Activated CD4-positive, alpha-beta T cell treated with anti-CD3 and anti-CD28 coated beads, Interleukin-2, Interleukin-6, amounts not matched to agents 100 ng/mL and 50 ng/mL, durations not matched to agents 16 hours and 8 hours (primary cell): ENCODE data around the gene AADAT.
A peak's percentile ranks its signal among the peaks of the same experiment; 100 is the strongest.

Experiments used
- DNase-seq: peaks from one replicate; pipeline ENCODE4 v3.0.0-alpha.2; 2020

AADAT gene

GRCh38 chr4:170026253-170027021 is 63.3 kb downstream of the AADAT start, which contains the start of gene MFAP3L:
TSS of gene MFAP3L (minus strand) at chr4:170026395. CDS start at chr4:170005877, 20,518 bp downstream.
- DNase-seq: peak; percentile 83

- no peak for DNase-seq
Observed at GRCh38 chr4:170025523-170026252, 64.1 kb downstream of the AADAT start.

- no peak for DNase-seq
Observed at GRCh38 chr4:170022211-170022610, 67.5 kb downstream of the AADAT start.

GRCh38 chr4:170017252-170017651 is 72.5 kb downstream of the AADAT start:
- DNase-seq: no peak

- no peak for DNase-seq
Observed at GRCh38 chr4:170015285-170015684, 74.5 kb downstream of the AADAT start.

GRCh38 chr4:170014359-170015011 is 75.3 kb downstream of the AADAT start:
- DNase-seq: no peak

GRCh38 chr4:170012629-170012958 is 77.2 kb downstream of the AADAT start:
- no peak for DNase-seq

GRCh38 chr4:170011921-170012628 is 77.7 kb downstream of the AADAT start:
- no peak for DNase-seq
